NCI-H2196 treated with DMSO at 0.1 percent for 48 hours (cell line): ENCODE measurements around the gene CEACAM16.
"Not testable (repeated sequence)": the region's sequence is repeated elsewhere in the genome, so short reads cannot be mapped to it uniquely, and the experiment has no call there.

Experiments used
- DNase-seq: peaks from one replicate; lab custom pipeline; 2025; ENCODE audit not compliant: unreplicated experiment; lab: John Stamatoyannopoulos, UW

The CEACAM16 gene

DNA sequence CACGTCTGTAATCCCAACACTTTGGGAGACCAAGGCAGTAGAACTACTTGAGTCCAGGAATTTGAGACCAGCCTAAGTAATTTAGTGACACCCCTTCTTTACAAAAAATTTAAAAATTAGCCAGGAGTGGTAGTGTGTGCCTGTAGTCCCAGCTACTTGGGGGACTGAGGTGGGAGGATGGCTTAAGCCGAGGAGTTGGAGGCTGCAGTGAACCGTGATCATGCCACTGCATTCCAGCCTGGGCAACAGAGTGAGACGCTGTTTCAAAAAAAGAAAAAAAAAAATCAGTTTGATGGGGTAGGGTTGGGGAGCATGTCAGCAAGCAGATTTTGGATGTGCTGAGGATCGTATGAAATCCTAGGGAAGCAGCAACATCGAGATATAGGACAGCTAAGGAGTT is 23.4 kb upstream of the CEACAM16 start:
- DNase-seq = no peak

DNA sequence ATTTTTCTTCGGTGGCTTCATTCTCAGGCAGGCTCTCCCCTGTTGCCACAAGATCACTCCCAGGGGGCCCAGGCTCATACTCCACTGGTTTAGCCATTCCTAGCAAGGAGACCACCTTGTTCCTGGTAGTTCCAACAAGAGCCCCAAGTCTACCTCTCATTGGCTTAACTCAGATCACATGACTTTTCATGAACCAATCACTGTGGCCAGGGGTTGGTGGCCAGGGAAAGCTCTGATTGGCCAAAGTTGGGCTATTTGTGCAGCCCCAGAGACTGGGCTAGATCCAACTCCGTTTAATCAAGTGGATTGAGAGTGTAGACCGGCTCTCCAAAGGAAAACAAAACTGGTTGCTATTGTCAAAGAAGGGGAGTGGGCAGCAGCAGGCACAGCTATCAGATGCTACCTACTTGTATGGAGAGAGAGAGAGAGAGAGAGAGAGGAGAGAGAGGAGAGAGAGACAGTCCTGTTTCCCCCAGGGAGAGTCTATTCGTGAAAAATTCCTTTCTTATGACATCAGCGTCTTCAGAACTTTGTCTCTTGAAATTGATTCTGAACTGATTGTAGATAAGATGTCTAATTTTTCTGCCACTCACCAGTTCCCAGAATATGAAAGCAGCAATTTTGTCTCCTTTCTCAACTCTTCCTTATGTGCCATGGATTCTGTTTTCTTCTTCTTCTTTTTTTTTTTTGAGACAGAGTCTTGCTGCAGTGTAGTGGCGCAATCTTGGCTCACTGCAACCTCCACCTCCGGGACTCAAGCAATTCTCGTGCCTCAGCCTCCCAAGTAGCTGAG is 21.7 kb upstream of the CEACAM16 start:
- no peak for DNase-seq

GRCh38 chr19:44680536-44680935 is 18.4 kb upstream of the CEACAM16 start:
- DNase-seq = no peak

DNA sequence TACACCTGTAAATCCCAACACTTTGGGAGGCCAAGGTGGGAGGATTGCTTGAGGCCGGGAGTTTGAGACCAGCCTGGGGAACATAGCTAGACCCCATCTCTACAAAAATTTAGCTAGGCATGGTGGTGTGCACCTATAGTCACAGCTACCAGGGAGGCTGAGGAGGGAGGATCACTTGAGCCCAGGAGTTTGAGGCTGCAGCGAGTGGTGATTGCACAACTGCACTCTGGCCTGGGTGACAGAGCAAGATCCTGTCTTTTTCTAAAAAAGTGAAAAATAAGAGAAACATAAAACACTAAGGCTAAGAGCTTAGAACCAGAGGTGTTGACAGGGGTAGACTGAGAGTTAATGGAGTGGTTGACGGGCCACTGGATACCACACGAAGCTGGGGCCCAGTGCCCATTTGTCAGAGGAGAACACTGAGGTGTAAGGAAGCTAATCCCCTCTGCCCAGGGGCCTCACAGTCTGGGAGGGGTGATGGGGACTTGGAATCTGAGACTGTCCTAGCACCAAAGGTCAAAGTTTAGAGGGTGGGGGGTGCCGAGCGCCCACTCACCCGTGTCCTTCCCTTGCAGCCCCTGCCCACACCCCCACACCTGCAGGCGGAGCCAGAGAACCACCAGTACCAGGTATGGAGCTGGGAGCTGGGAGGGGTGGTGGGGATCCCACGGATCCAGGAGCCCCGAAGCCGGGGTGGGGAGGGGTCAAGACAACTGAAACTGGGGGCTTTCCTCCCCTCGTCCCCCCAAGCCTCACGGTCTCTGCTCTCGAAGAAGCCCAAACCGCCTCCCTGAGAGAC is 16.8 kb upstream of the CEACAM16 start:
- DNase-seq = no peak

- no peak for DNase-seq
Observed at GRCh38 chr19:44682807-44683206, 16.1 kb upstream of the CEACAM16 start.

DNA sequence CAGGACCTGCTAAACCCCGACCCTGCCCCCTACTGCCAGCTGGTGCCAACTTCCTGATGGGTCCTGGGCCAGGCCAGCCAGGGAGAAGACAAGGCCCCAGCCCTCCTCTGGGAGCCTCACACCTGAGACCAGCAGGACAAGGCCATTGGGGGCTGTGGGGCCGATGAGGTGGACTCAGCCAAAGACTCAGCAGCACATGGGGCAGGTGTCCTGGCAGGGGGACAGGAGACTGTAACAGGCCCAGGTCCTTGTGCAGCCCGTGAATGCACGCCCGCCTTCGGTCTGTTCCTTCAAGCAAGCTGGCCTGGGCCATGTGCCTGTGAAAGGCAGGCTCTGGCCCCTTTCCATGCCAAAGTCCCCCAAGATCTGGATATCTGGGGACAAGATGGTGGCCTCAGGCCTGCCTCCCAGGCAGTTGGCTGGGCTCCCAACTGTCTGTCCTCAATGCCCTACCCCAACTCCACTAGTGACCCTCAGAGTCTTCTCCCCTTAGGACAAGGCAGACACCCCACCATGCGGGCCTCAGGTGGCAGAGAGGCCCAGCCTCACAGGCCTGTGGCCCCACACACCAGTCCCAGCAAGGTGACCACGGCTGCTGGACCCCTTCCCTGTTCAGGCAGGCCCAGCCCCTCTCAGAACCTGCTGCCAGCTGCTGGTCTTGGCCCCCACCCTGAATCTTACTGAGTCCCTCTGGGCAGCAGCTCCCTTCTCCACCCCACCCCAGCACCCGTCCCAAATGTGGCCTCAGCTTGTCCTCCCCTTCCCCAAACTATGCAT is 15.3 kb upstream of the CEACAM16 start:
- DNase-seq = no peak

GRCh38 chr19:44684396-44684795 is 14.6 kb upstream of the CEACAM16 start:
- not testable (repeated sequence) for DNase-seq

DNA sequence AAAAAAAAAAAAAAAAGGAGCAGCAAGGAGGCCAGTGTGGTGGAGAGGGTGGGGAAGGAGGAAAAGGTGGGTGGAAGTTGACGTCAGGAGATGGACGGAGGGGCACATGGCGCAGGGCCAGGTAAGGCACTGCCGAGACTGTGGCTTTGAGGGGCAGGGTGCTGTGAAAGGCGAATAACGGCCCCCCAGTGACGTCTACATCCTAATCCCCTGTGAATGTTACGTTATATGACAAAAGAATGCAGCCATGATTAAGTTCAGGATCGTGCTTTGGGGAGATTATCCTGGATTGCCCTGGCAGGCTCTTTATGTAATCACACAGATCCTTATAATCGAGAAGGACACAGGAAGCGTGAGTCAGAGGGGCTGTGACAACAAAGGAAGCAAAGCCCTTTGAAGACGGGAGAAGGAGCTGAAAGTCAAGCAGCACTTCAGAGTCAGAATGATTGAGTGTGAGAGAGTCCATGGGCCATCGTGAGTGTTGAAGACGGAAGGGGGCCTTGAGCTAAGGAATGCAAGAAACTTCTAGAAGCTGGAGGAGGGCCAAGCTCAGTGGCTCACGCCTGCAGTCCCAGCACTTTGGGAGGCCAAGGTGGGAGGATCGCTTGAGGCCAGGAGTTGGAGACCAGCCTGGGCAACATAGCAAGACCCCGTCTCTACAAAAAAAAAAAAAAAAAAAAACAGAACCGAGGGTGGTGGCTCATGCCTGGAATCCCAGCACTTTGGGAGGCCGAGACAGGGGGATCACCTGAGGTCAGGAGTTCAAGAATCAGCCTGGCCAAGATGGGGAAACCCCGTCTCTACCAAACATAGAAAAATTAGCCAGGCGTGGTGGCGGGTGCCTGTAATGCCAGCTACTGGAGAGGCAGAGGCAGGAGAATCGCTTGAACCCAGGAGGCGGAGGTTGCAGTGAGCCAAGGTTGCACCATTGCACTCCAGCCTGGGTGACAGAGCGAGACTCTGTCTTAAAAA is 13.8 kb upstream of the CEACAM16 start:
- DNase-seq = no peak

GRCh38 chr19:44685877-44686276 is 13.1 kb upstream of the CEACAM16 start:
- DNase-seq = no peak

GRCh38 chr19:44686896-44687295 is 12.1 kb upstream of the CEACAM16 start:
- no peak for DNase-seq

DNA sequence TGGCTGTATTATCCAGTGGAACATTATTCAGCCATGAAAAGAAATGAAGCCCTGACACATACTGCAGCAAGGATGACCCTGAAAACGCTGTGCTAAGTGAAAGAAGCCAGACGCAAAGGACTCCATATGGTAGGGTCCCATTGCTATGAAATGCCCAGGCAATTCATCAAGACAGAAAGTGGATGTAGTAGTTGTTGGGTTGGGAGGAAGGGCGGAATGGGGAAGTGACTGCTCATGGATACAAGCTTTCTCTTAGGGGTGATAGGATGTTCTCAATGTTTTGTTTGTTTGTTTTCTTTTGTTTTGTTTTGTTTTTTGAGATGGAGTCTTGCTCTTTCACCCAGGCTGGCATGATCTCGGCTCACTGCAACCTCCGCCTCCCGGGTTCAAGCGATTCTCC is 11.1 kb upstream of the CEACAM16 start:
- no peak for DNase-seq

DNA sequence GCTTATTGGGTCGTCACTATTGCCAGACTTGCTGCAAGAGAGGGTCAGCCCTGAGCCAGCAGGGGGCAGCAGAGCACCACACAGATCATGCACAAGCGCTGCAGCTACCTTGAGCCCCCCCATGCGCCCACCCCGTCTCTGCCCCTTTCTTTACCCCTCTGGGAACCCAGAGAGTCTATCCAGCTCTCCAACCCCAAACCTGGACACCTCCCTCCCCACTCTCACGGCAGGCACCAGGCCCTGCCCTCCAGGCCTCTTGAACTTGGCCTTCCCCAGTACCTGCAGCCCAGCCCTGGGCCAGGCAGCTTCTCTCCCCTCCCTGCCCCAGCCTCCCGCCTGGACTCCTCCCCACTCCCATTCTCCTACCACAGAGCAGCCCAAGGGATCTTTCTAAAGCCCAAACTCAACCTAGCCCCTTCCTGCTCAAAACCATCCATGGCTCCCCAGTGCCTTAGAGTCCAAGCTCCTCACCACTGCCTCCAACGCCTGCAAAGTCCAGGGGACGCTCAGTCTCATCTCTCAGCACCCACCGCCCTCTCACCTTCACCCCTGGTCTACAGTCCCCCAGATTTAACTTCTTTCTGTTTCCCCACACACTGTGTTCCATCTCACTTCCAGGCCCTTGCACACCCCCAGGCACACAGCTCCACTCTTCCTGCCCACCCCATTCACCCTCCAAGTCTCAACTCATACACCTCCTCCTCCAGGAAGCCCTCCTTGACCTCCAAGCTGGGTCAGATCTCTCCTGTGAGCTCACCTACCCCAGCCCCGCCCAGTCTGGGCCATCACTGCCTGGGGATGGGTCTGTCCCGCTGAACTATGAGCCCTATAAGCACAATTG is 9.4 kb upstream of the CEACAM16 start:
- peak; percentile 45 for DNase-seq

- no peak for DNase-seq
Observed at GRCh38 chr19:44690131-44690440, 8.9 kb upstream of the CEACAM16 start.

DNA sequence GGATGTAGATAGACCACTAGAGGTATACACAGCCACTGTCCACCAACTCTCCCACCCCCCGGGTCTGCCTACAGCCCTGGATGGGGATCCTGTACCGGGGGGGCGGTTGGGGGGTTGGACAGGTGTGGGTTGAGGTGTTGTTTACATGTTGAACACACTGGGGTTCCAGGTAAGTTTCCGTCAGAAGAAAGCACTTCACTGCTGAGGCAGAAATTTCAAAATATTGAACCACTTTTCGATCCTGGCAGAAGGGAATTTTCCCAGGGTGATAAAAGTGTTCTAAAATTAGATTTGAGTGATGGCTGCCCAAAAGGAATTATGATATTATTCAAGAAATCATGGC is 6.6 kb upstream of the CEACAM16 start:
- no peak for DNase-seq

- no peak for DNase-seq
Observed at GRCh38 chr19:44694184-44694579, 4.8 kb upstream of the CEACAM16 start.

GRCh38 chr19:44696939-44697669 is 1.8 kb upstream of the CEACAM16 start:
- peak; percentile 73 for DNase-seq

DNA sequence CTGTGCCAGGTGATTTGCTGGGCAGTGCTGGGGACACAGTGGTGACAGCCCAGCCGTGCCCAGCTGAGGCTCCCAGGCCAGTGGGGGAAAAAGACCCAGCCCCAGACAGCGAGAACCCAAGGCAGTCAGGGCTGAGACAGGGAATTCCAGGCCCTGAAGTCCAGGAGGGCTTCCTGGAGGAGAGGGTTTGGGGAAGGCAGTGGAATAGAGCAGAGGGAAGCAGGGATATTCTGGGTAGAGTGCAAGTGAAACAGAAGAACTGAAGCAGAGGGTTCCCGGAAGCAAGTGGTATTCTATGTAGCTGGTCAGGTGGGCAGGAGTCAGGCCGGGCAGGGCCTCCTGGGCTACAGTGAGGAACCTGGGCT is 1.3 kb upstream of the CEACAM16 start:
- no peak for DNase-seq

DNA sequence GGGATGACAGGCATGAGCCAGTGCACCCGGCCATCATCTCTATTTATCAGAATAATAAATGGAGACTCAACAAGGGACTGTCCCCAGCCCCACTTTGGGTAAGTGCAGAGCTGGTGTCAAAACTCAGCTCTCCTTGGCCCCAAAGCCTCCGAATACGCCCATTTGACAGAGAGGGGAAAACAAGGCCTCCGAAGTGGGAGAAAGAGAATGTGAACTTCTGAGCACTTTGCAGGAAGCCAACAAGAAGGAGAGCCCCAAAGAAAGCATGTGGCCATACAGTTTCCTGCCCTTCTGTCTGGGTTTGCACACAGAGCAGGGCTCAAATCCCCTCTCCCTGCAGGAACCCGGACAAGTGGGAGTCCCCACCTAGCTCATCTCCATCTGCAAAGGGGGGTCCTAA is 1.6 kb downstream of the CEACAM16 start:
- no peak for DNase-seq

- no peak for DNase-seq
Observed at GRCh38 chr19:44701228-44701627, 2.3 kb downstream of the CEACAM16 start.
